Mesenchymal stem cell (in vitro differentiated cells and primary cell): ENCODE measurements around the gene C1orf167.

ENCODE experiments used
- DNase-seq: peaks from one replicate; pipeline ENCODE4 v3.0.0-alpha.2; 2013
- H2AFZ ChIP-seq: one replicate; pipeline ENCODE4 v1.6.1; 2013; ENCODE audit warnings: low read depth, mild to moderate bottlenecking, control low read depth, inconsistent platforms, low read length, moderate library complexity
- H2AK5ac ChIP-seq: 2 replicates; pipeline ENCODE4 v1.6.1; 2013; ENCODE audit warnings: low read length, moderate library complexity, mild to moderate bottlenecking, inconsistent platforms; ENCODE audit not compliant: severe bottlenecking
- H2BK120ac ChIP-seq: one replicate; pipeline ENCODE4 v1.6.1; 2013; ENCODE audit warnings: low read depth, mild to moderate bottlenecking, inconsistent platforms, low read length, moderate library complexity
- H2BK12ac ChIP-seq, 2 experiments: one replicate each; pipeline ENCODE4 v1.6.1; 2013; ENCODE audit warnings: inconsistent platforms in 2 of 2, low read length in 2 of 2, mild to moderate bottlenecking in 2 of 2, moderate library complexity in 2 of 2, control low read depth in 1 of 2
- H2BK15ac ChIP-seq: one replicate; pipeline ENCODE4 v1.6.1; 2013; ENCODE audit warnings: mild to moderate bottlenecking, low read depth, inconsistent platforms; ENCODE audit not compliant: poor library complexity, severe bottlenecking
- H2BK5ac ChIP-seq: 2 replicates; pipeline ENCODE4 v1.6.1; 2013; ENCODE audit warnings: low read depth, mild to moderate bottlenecking, low read length, control low read depth, inconsistent platforms; ENCODE audit not compliant: poor library complexity, severe bottlenecking
- H3K14ac ChIP-seq, 2 experiments: one replicate each; pipeline ENCODE4 v1.6.1; 2013; ENCODE audit warnings: inconsistent platforms in 2 of 2, low read length in 2 of 2, control low read depth in 1 of 2, mild to moderate bottlenecking in 1 of 2, moderate library complexity in 1 of 2
- H3K18ac ChIP-seq, 2 experiments: one replicate each; pipeline ENCODE4 v1.6.1; 2013; ENCODE audit warnings: inconsistent platforms in 2 of 2, low read length in 2 of 2, control low read depth in 1 of 2, low read depth in 1 of 2, mild to moderate bottlenecking in 1 of 2
- H3K23ac ChIP-seq, 2 experiments: one replicate each; pipeline ENCODE4 v1.6.1; 2013; ENCODE audit warnings: inconsistent platforms in 2 of 2, low read length in 2 of 2, mild to moderate bottlenecking in 2 of 2, moderate library complexity in 2 of 2, control low read depth in 1 of 2
- H3K27ac ChIP-seq: 2 replicates; pipeline ENCODE4 v1.5.1; 2013; ENCODE audit warnings: mild to moderate bottlenecking, moderate library complexity, low read length, control low read depth, inconsistent platforms; ENCODE audit not compliant: poor library complexity, severe bottlenecking
- H3K27me3 ChIP-seq, 2 experiments: 2 replicates each; pipeline versions ENCODE4 v1.6.1 to v1.7.0; 2013; ENCODE audit warnings: low read length in 2 of 2, mild to moderate bottlenecking in 2 of 2, moderate library complexity in 2 of 2, control low read depth in 1 of 2, inconsistent platforms in 1 of 2; ENCODE audit not compliant: control insufficient read depth in 1 of 2, insufficient read depth in 1 of 2
- H3K36me3 ChIP-seq, 2 experiments: 2 replicates each; pipeline versions ENCODE4 v1.6.1 to v1.7.0; 2013; ENCODE audit warnings: low read length in 2 of 2, control low read depth in 1 of 2, inconsistent platforms in 1 of 2, low read depth in 1 of 2, mild to moderate bottlenecking in 1 of 2; ENCODE audit not compliant: insufficient read depth in 2 of 2, control insufficient read depth in 1 of 2
- H3K4ac ChIP-seq, 2 experiments: one replicate each; pipeline ENCODE4 v1.6.1; 2013; ENCODE audit warnings: inconsistent platforms in 2 of 2, low read length in 2 of 2, mild to moderate bottlenecking in 2 of 2, moderate library complexity in 2 of 2, control low read depth in 1 of 2, low read depth in 1 of 2
- H3K4me1 ChIP-seq: 2 replicates; pipeline ENCODE4 v1.6.1; 2013; ENCODE audit warnings: low read depth, low read length, control low read depth; ENCODE audit not compliant: control insufficient read depth, insufficient read depth
- H3K4me2 ChIP-seq: 2 replicates; pipeline ENCODE4 v1.6.1; 2013; ENCODE audit warnings: low read length, mild to moderate bottlenecking, inconsistent platforms; ENCODE audit not compliant: poor library complexity, severe bottlenecking
- H3K4me3 ChIP-seq, 2 experiments: 2 replicates each; pipeline versions ENCODE4 v1.5.1 to v1.7.0; 2013; ENCODE audit warnings: low read length in 2 of 2, mild to moderate bottlenecking in 2 of 2, control low read depth in 1 of 2, low read depth in 1 of 2; ENCODE audit not compliant: insufficient read depth in 1 of 2
- H3K79me1 ChIP-seq: replicated peaks from 2 replicates; pipeline ENCODE4 v1.6.1; 2013; ENCODE audit warnings: mild to moderate bottlenecking, control low read depth, low read length, inconsistent platforms; ENCODE audit not compliant: poor library complexity, severe bottlenecking
- H3K9ac ChIP-seq: 2 replicates; pipeline ENCODE4 v1.7.0; 2013; ENCODE audit warnings: mild to moderate bottlenecking, low read length, moderate library complexity
- H3K9me3 ChIP-seq: 2 replicates; pipeline ENCODE4 v1.7.0; 2013; ENCODE audit warnings: mild to moderate bottlenecking, low read length; ENCODE audit not compliant: control insufficient read depth
- H4K8ac ChIP-seq: one replicate; pipeline ENCODE4 v1.6.1; 2013; ENCODE audit warnings: inconsistent platforms, mild to moderate bottlenecking, low read length, moderate library complexity
- H4K91ac ChIP-seq: one replicate; pipeline ENCODE4 v1.6.1; 2013; ENCODE audit warnings: mild to moderate bottlenecking, low read length, inconsistent platforms
- WGBS: methylation state at CpG from one replicate; pipeline ENCODE4 v1.1.7; 2013; ENCODE audit warnings: mixed read lengths; 5-methylcytosine and 5-hydroxymethylcytosine counted together

Gene C1orf167

DNA sequence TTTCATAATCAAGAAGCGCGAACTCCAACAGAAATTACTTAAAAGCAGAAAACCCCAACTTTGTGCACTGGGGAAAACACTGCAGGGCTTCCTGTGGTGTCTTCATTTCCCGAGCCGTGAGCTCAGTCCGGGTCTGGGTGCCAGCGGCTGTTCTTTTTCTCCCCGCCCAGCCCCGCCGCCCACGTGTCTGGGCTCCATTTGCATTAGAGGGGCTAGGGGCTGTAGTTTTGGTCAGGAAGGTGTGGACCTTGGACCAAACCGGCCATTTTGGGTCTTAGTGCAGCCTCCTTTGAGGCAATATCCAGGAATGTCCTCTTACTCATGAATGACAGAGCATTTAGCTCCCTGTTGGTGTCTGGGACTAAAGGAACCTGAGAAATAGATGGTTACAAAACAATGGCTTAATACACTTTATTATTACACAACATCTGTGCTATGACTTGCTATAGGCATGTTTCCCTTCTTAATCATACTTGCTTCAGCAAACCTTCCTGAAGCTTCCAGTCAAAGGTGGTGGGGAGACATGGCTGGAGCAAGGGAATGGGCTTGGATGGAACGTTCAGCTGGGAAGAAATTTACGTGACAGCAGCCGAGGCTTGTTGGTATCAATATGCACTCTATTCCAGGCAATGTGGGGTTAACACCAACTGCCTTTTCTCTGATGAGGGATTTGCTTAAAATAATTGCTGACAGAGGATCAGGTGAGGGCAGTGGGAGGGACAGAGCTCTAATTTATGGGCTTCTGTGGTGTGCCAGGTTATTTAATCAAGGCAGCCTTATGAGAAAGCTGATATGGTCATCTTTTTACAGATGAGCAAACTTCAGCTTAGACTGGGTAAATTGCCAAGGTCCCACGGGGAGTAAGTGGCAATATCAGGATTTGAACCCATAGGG lies 25.0 kb upstream of the C1orf167 start:
- Histone ChIP-seq H3K36me3 (peaks cover 0 to 4% of the 10 kb centered on the region in 2 experiments), H2BK5ac (no peak overlapping the region), H2BK120ac (peak overlapping the region; percentile 13), H3K4me1 (peaks cover 7% of the 10 kb centered on the region), H3K4me2 (peak overlapping the region; percentile 90), H3K9me3 (no peaks in the 10 kb centered on the region), H3K27ac (peak overlapping the region; percentile 15), H3K9ac (peak overlapping the region; percentile 97), H4K91ac (no peak overlapping the region), H3K4ac (peak overlapping the region in 1 of 2 experiments; percentile 24), H2AFZ (no peak overlapping the region), H3K23ac (no peak overlapping the region), H3K27me3 (no peaks in the 10 kb centered on the region), H3K18ac (peak overlapping the region in 1 of 2 experiments; percentile 47), H4K8ac (no peak overlapping the region), H3K14ac (no peak overlapping the region), H2BK15ac (no peak overlapping the region), H2AK5ac (no peak overlapping the region), H2BK12ac (no peak overlapping the region), H3K4me3 (peak overlapping the region; percentile 45 to 98), H3K79me1 (peaks cover 24% of the 10 kb centered on the region)
- peak; percentile 86 for DNase-seq
- 21% methylated on average over 15 of the region's 15 CpGs for WGBS

DNA sequence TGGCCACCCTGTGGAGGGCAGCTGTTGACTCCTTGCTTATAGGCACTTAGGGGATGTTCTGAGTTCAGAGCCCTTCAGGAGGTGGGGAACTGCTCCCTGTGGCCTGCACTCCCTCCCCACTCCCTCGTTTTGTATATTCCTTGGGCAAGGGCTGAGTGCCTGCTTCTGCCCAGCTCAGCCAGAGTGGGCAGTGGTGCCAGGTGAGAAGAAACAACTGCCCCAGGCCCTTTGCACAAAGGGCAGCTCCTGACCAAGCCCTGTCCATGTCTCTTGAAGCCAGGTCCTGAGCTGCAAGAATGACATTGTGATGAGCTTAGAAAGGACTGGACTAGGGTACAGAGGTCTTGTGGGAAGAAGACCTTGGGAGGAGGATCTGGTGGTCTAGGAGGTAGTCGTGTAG lies 23.9 kb upstream of the C1orf167 start:
- no peak overlapping the region for H3K14ac ChIP-seq
- no peak overlapping the region for H2AK5ac ChIP-seq
- no peak overlapping the region for H4K8ac ChIP-seq
- no peaks in the 10 kb centered on the region for H3K27me3 ChIP-seq
- H2BK5ac ChIP-seq = no peak overlapping the region
- peaks cover 27% of the 10 kb centered on the region for H3K79me1 ChIP-seq
- WGBS = 100% methylated on average over 1 of the region's 2 CpGs
- H3K27ac ChIP-seq = no peak overlapping the region
- no peak overlapping the region for H2AFZ ChIP-seq
- peaks cover 0 to 4% of the 10 kb centered on the region in 2 experiments for H3K36me3 ChIP-seq
- H2BK120ac ChIP-seq = no peak overlapping the region
- no peak overlapping the region for H3K18ac ChIP-seq
- no peak overlapping the region for H3K9ac ChIP-seq
- H3K9me3 ChIP-seq = no peaks in the 10 kb centered on the region
- H3K4me2 ChIP-seq = no peak overlapping the region
- H2BK15ac ChIP-seq = no peak overlapping the region
- H4K91ac ChIP-seq = no peak overlapping the region
- H3K4ac ChIP-seq = no peak overlapping the region
- no peak overlapping the region for H3K23ac ChIP-seq
- no peak overlapping the region for H3K4me3 ChIP-seq
- H2BK12ac ChIP-seq = no peak overlapping the region
- no peak for DNase-seq
- peaks cover 5% of the 10 kb centered on the region for H3K4me1 ChIP-seq

GRCh38 chr1:11738783-11739182 lies 23.2 kb upstream of the C1orf167 start:
- H3K27ac ChIP-seq = no peak overlapping the region
- no peaks in the 10 kb centered on the region for H3K27me3 ChIP-seq
- H3K18ac ChIP-seq = no peak overlapping the region
- no peak overlapping the region for H3K4ac ChIP-seq
- no peak overlapping the region for H4K8ac ChIP-seq
- no peak overlapping the region for H3K23ac ChIP-seq
- peaks cover 27% of the 10 kb centered on the region for H3K79me1 ChIP-seq
- H3K14ac ChIP-seq = no peak overlapping the region
- no peak overlapping the region for H2AFZ ChIP-seq
- no peak overlapping the region for H2BK15ac ChIP-seq
- no peak overlapping the region for H2AK5ac ChIP-seq
- no peak overlapping the region for H3K4me2 ChIP-seq
- no peak overlapping the region for H2BK120ac ChIP-seq
- peaks cover 0 to 4% of the 10 kb centered on the region in 2 experiments for H3K36me3 ChIP-seq
- no peak overlapping the region for H2BK5ac ChIP-seq
- 93% methylated on average over 3 of the region's 6 CpGs for WGBS
- H3K9me3 ChIP-seq = no peaks in the 10 kb centered on the region
- H2BK12ac ChIP-seq = no peak overlapping the region
- no peak overlapping the region for H3K4me3 ChIP-seq
- H3K9ac ChIP-seq = no peak overlapping the region
- DNase-seq = no peak
- H4K91ac ChIP-seq = no peak overlapping the region
- peaks cover 5% of the 10 kb centered on the region for H3K4me1 ChIP-seq

GRCh38 chr1:11740258-11741192 lies 21.5 kb upstream of the C1orf167 start:
- Histone ChIP-seq H3K27ac (no peak overlapping the region), H4K8ac (peak overlapping the region; percentile 28), H3K4me2 (no peak overlapping the region), H3K4ac (no peak overlapping the region), H3K36me3 (peaks cover 2 to 4% of the 10 kb centered on the region in 2 experiments), H2BK120ac (peak overlapping the region; percentile 56), H2BK15ac (no peak overlapping the region), H2BK5ac (no peak overlapping the region), H2BK12ac (peak overlapping the region in 1 of 2 experiments; percentile 20), H3K4me3 (no peak overlapping the region), H3K79me1 (peaks cover 29% of the 10 kb centered on the region), H3K18ac (no peak overlapping the region), H3K4me1 (peaks cover 7% of the 10 kb centered on the region), H2AK5ac (no peak overlapping the region), H3K9ac (no peak overlapping the region), H4K91ac (no peak overlapping the region), H2AFZ (no peak overlapping the region), H3K9me3 (no peaks in the 10 kb centered on the region), H3K23ac (no peak overlapping the region), H3K27me3 (no peaks in the 10 kb centered on the region), H3K14ac (no peak overlapping the region)
- DNase-seq = no peak
- WGBS = 72% methylated on average over 14 of the region's 15 CpGs
